ENCODE data around the gene ZIC4. TPM values are rescaled to one million over a fixed set of nuclear protein-coding genes. Genes with fewer than 3 reads are reported as not detected.

Gene ZIC4
- total RNA-seq, 4 donors from 2014 or later: 3.4 to 7.0 (median 4.5) TPM

GRCh38 chr3:147404000-147404799, 2.1 kb downstream of the ZIC4 start:
- TF ChIP-seq, protein P1, sequence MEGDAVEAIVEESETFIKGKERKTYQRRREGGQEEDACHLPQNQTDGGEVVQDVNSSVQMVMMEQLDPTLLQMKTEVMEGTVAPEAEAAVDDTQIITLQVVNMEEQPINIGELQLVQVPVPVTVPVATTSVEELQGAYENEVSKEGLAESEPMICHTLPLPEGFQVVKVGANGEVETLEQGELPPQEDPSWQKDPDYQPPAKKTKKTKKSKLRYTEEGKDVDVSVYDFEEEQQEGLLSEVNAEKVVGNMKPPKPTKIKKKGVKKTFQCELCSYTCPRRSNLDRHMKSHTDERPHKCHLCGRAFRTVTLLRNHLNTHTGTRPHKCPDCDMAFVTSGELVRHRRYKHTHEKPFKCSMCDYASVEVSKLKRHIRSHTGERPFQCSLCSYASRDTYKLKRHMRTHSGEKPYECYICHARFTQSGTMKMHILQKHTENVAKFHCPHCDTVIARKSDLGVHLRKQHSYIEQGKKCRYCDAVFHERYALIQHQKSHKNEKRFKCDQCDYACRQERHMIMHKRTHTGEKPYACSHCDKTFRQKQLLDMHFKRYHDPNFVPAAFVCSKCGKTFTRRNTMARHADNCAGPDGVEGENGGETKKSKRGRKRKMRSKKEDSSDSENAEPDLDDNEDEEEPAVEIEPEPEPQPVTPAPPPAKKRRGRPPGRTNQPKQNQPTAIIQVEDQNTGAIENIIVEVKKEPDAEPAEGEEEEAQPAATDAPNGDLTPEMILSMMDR (IDR thresholded peaks at IDR 0.05; ENCODE audit: low read depth): no peak

DNA sequence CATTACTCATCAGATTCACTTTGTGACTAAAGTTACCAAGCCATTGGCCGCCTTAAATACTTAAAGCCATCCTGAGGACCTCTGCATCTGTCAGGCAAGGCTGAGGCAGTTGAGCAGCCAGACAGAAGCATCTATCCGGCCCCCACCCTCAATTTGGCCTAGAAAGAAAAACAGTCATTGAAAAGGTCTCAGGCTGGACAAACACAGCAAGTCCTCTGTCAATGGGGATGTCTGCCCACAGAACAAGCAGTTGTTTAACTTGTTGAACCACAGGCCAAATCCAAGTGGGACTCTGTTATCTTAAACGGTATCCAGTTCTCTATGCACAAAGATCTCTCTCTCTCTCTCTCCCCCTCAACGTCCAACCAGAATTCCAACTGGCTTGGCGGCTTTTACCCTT, 2.8 kb downstream of the ZIC4 start:
- TF ChIP-seq, protein P1 (IDR thresholded peaks at IDR 0.05; ENCODE audit: low read depth): no peak

DNA sequence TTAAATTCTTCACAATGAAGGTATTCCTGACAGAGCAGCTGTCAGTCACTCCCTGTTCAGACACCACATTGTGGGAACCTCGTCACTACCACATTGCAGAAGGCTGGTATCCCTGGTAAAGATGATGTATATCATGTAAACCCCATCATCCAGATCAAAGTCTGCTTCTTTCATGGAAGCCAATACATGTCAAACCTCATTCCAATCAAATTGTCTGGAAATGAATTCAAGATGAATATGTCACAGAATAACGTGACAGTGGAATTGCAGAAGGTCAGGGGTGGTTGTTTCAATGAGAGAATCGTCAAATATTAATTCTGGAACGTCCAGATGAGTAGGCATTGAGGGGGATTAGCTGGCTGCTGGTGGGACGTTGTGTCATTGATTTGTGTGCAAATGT, 4.2 kb downstream of the ZIC4 start:
- TF ChIP-seq, protein P1 (IDR thresholded peaks at IDR 0.05; ENCODE audit: low read depth): no peak

DNA sequence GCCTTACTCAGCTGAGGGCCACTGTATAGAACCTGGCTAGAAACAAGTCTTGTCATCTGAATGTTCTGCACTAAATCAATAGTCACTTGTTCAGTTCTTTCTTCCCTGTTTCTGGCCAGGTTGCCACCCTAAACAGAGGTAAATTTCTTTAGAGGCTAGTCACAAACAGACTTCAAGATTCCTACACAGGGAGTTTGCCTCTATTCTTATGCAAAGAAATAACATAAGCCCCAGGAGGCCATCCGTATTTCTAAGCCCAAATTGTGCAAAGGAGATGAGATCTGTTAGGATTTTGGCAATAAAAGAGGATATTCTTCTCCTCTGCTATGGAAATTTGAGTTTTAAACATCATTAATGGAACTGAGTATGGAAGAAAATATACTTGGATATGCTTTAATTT, 4.9 kb downstream of the ZIC4 start:
- TF ChIP-seq, protein P1 (IDR thresholded peaks at IDR 0.05; ENCODE audit: low read depth): no peak

- TF ChIP-seq, protein P1 (IDR thresholded peaks at IDR 0.05; ENCODE audit: low read depth): no peak
These were observed 5.3 kb downstream of the ZIC4 start for GRCh38 chr3:147400999-147401398.

DNA sequence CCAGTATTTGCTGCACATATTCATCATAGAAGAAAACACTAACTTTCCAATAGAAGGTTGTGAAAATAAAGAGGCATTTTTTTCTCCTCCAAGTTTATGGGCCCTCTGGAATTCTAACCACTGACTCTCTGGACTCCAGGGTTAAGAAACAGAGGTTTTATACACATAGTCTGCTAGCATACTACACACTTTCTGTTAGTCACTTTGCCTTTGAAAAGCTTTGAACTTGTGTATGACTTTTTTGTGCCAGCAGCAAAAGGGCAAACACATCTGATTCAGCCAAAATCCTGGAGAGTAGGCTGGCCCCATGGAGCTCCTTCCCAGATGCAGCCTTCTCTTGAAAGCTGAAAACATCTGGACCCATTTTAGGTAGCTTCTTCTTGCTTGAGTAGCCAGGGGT, 6.2 kb downstream of the ZIC4 start:
- TF ChIP-seq, protein P1 (IDR thresholded peaks at IDR 0.05; ENCODE audit: low read depth): no peak

DNA sequence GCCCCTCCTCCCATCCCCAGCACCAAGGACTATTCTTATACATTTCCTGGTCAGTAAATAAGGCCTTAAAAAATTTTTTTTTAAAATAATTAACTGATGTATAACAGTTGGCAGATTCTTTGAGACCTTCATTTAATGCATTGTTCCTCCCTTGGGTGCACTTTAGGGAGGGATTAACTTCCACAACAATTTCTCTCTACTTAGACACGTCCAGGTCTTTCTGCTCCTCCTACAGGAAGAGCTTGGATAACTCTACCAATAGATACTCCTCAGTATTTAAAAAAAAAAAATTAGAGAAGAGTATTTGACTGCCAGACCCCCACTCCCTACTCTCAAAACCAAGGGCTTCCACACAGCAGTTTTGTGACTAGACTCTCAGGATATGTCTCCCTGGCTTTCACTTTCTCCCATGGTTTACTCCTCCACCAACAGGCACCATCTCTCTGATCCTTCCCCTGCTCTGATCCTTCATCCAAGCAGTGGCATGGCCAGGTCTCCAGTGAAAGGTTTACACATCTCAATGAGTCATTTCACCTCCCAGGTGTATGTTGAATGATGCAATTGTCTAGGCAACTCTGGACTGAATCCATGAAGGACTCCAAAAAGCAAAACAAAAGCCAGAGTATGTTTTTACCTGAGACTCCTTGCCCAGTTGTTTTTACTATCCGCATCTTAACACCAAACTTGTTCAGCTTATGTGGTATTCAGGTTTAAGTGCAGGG, 7.4 kb downstream of the ZIC4 start:
- TF ChIP-seq, protein P1 (IDR thresholded peaks at IDR 0.05; ENCODE audit: low read depth): no peak
